GM12801 (cell line): ENCODE data around the gene PARVA.

Source experiments
- CTCF ChIP-seq: IDR thresholded peaks from one replicate; pipeline ENCODE4 v1.5.1; 2011; ENCODE audit warnings: control low read depth; ENCODE audit not compliant: insufficient read length; ENCODE audit errors: extremely low read depth

PARVA gene

GRCh38 chr11:12413141-12414052 is 36.0 kb downstream of the PARVA start:
- no peak for TF ChIP-seq CTCF

GRCh38 chr11:12414611-12415010 is 37.2 kb downstream of the PARVA start:
- no peak for TF ChIP-seq CTCF

- no peak for TF ChIP-seq CTCF
Observed at GRCh38 chr11:12415342-12415966, 38.1 kb downstream of the PARVA start.

- TF ChIP-seq CTCF, result no peak
Observed at GRCh38 chr11:12416552-12416951, 39.2 kb downstream of the PARVA start.

- no peak for TF ChIP-seq CTCF
Observed at GRCh38 chr11:12417691-12418611, 40.6 kb downstream of the PARVA start.

GRCh38 chr11:12420040-12420439 is 42.7 kb downstream of the PARVA start:
- no peak for TF ChIP-seq CTCF

- no peak for TF ChIP-seq CTCF
Observed at GRCh38 chr11:12420706-12421105, 43.3 kb downstream of the PARVA start.
